HepG2 (cell line): ENCODE results near the gene RASGRF1. TPM values are rescaled to one million over a fixed set of nuclear protein-coding genes. Genes with fewer than 3 reads are reported as not detected.

Experiments
- ATAC-seq: fragments of 200-7000 bp; cut with Tn5 transposase; 3 replicates; pipeline ENCODE4 v1.9.1; 2020; ENCODE audit warnings: mild to moderate bottlenecking, moderate library complexity
- BruUV-seq: library from RNA; stranded (reverse); fragments of 400-500 nt; replicated peaks from 2 replicates; lab custom pipeline; 2021; lab: Mats Ljungman, UMichigan
- CTCF ChIA-PET: fragments of 300-600 bp; formaldehyde crosslinking; extraction: SDS; loops from one replicate; lab custom pipeline; 2021; ENCODE audit warnings: low total read pairs, inconsistent platforms, low intra/inter-chr PET ratio; lab: Yijun Ruan, JAX
- POLR2A ChIA-PET: fragments of 350-600 bp; sonication (Branson Sonifier 250); formaldehyde crosslinking; loops from one replicate; lab custom pipeline; 2020; ENCODE audit warnings: antibody characterized with exemption, inconsistent platforms; lab: Yijun Ruan, JAX
- DNase-seq: peaks from one replicate; pipeline ENCODE4 v3.0.0-alpha.2; 2015; ENCODE audit warnings: low spot score
- FAIRE-seq: peaks from 3 replicates; lab custom pipeline; 2011; peaks lifted over from hg19 to GRCh38; lab: Jason Lieb, UNC
- H2AFZ ChIP-seq: one replicate; pipeline ENCODE4 v1.6.1; 2011; ENCODE audit warnings: low read length, inconsistent platforms
- H3K27ac ChIP-seq: fragments of 300-600 bp; 3 replicates; pipeline ENCODE4 v1.8.0; 2011; ENCODE audit warnings: mixed run types, mild to moderate bottlenecking, mixed read lengths, low read length, inconsistent platforms; ENCODE audit not compliant: insufficient read depth; ENCODE audit errors: extremely low read length
- H3K27me3 ChIP-seq, 2 experiments: fragments of 200-600 bp in 1 of 2; 2 replicates in 1 of 2; 3 replicates in 1 of 2; pipeline versions ENCODE4 v1.6.0 to v1.8.0; 2011; ENCODE audit warnings: low read length in 2 of 2, mild to moderate bottlenecking in 2 of 2, moderate library complexity in 2 of 2, inconsistent platforms in 1 of 2; ENCODE audit not compliant: insufficient read depth in 2 of 2, control insufficient read depth in 1 of 2
- H3K36me3 ChIP-seq, 2 experiments: fragments of 200-600 bp in 1 of 2; replicated peaks in 1 of 2; 2 replicates in 1 of 2; 3 replicates in 1 of 2; pipeline versions ENCODE4 v1.5.1 to v1.8.0; 2011; ENCODE audit warnings: low read length in 2 of 2, inconsistent platforms in 1 of 2; ENCODE audit not compliant: insufficient read depth in 2 of 2, control insufficient read depth in 1 of 2
- H3K4me1 ChIP-seq: 2 replicates; pipeline ENCODE4 v1.5.1; 2012; ENCODE audit warnings: low read length, inconsistent platforms; ENCODE audit not compliant: insufficient read depth
- H3K4me2 ChIP-seq: 2 replicates; pipeline ENCODE4 v1.6.0; 2011; ENCODE audit warnings: low read depth, low read length, inconsistent platforms
- H3K4me3 ChIP-seq, 3 experiments: fragments of 200-600 bp in 1 of 3; sonication (generic), shearing (Covaris generic) in 1 of 3; replicated peaks in 1 of 3; 2 replicates each; pipeline ENCODE4 v1.5.1; 2011 to 2016; ENCODE audit warnings: low read length in 3 of 3, inconsistent platforms in 2 of 3, low read depth in 2 of 3, mild to moderate bottlenecking in 2 of 3, control low read depth in 1 of 3, mixed read lengths in 1 of 3; ENCODE audit not compliant: insufficient read depth in 1 of 3
- H3K79me2 ChIP-seq: one replicate; pipeline ENCODE4 v1.6.1; 2011; ENCODE audit warnings: low read length, inconsistent platforms; ENCODE audit not compliant: insufficient read depth
- H3K9ac ChIP-seq: 2 replicates; pipeline ENCODE4 v1.6.0; 2011; ENCODE audit warnings: mild to moderate bottlenecking, low read depth, low read length, inconsistent platforms; ENCODE audit not compliant: insufficient read depth
- H3K9me3 ChIP-seq: 2 replicates; pipeline ENCODE4 v1.5.1; 2012; ENCODE audit warnings: mild to moderate bottlenecking, low read length
- H4K20me1 ChIP-seq: 2 replicates; pipeline ENCODE4 v1.6.0; 2011; ENCODE audit warnings: inconsistent platforms, mild to moderate bottlenecking, low read length, moderate library complexity; ENCODE audit not compliant: insufficient read depth
- AGO1 ChIP-seq: fragments of 200-400 bp; formaldehyde crosslinking; IDR thresholded peaks from 2 replicates; pipeline ENCODE4 v1.6.1; 2017; ENCODE audit warnings: mild to moderate bottlenecking, low read depth, low read length, moderate library complexity; ENCODE audit not compliant: poor library complexity, severe bottlenecking
- CC2D1A ChIP-seq: sonication (generic); formaldehyde crosslinking; IDR thresholded peaks from 2 replicates; pipeline ENCODE4 v1.8.1; 2023; ENCODE audit warnings: mild to moderate bottlenecking, missing genetic modification reagents
- JUN ChIP-seq: sonication (generic); formaldehyde crosslinking; IDR thresholded peaks from 2 replicates; pipeline ENCODE4 v1.4.0; 2020; ENCODE audit warnings: mild to moderate bottlenecking, missing genetic modification reagents
- MXI1 ChIP-seq: IDR thresholded peaks from 3 replicates; pipeline ENCODE4 v1.6.1; 2012; ENCODE audit warnings: low read depth, low read length, inconsistent platforms, borderline replicate concordance
- POLR2A ChIP-seq, 2 experiments: IDR thresholded peaks; 2 replicates each; pipeline ENCODE4 v1.6.1; 2011; ENCODE audit warnings: low read depth in 2 of 2, low read length in 2 of 2, mild to moderate bottlenecking in 1 of 2, moderate library complexity in 1 of 2; ENCODE audit not compliant: insufficient read depth in 1 of 2
- SPEN ChIP-seq: sonication (generic); formaldehyde crosslinking; IDR thresholded peaks from 2 replicates; pipeline ENCODE4 v1.5.1; 2020; ENCODE audit warnings: low read depth, mild to moderate bottlenecking, missing genetic modification reagents
- TOE1 ChIP-seq: sonication (generic); formaldehyde crosslinking; IDR thresholded peaks from 2 replicates; pipeline ENCODE4 v1.4.0; 2020; ENCODE audit warnings: mild to moderate bottlenecking, missing genetic modification reagents
- ZBTB44 ChIP-seq: sonication (generic); formaldehyde crosslinking; IDR thresholded peaks from 2 replicates; pipeline ENCODE4 v1.4.0; 2020; ENCODE audit warnings: missing genetic modification reagents
- ZHX1 ChIP-seq: sonication (generic); formaldehyde crosslinking; IDR thresholded peaks from 2 replicates; pipeline ENCODE4 v1.8.1; 2022; ENCODE audit warnings: low read depth, mild to moderate bottlenecking, missing genetic modification reagents
- ZNF296 ChIP-seq: sonication (generic); formaldehyde crosslinking; conservative IDR thresholded peaks from 2 replicates; pipeline ENCODE4 v1.5.0; 2020; ENCODE audit warnings: mild to moderate bottlenecking, missing genetic modification reagents
- ZNF687 ChIP-seq: sonication (generic); formaldehyde crosslinking; IDR thresholded peaks from 2 replicates; pipeline ENCODE4 v1.5.1; 2020; ENCODE audit warnings: mild to moderate bottlenecking, missing genetic modification reagents, moderate library complexity
- ZNF737 ChIP-seq: sonication (generic); formaldehyde crosslinking; IDR thresholded peaks from 2 replicates; pipeline ENCODE4 v1.5.0; 2020; ENCODE audit warnings: missing genetic modification reagents, mild to moderate bottlenecking, borderline replicate concordance
- WGBS: methylation state at CpG from one replicate; pipeline ENCODE4 v1.1.6; 2017; ENCODE audit warnings: low lambda C conversion rate; 5-methylcytosine and 5-hydroxymethylcytosine counted together
- in situ Hi-C: cut with HindIII; loops from 2 replicates; pipeline ENCODE4 v1.10.0; 2017; ENCODE audit warnings: low pct_unique_long_range_greater_than_20kb; ENCODE audit not compliant: extremely low pct_ligation_motif_present
- intact Hi-C: fragments of 100-400 bp; cut with micrococcal nuclease; formaldehyde crosslinking; loops from one replicate; pipeline ENCODE4 v1.10.0; 2022; ENCODE audit not compliant: unreplicated experiment
- polyA plus RNA-seq, 8 experiments: library from polyadenylated mRNA; depleted of rRNA in 3 of 8; stranded (reverse) in 7 of 8; unstranded in 1 of 8; fragments of >200 nt; fragmentation: Illumina TruSeq in 4 of 8; extraction: Trizol in 4 of 8; gene quantifications; 2 replicates each; pipeline versions ENCODE4 v1.2.1 to v1.2.3, GENCODE V29; 2011 to 2016; ENCODE audit warnings: low read depth in 4 of 8, missing spikeins in 1 of 8, mixed read lengths in 1 of 8; ENCODE audit not compliant: insufficient read depth in 1 of 8
- total RNA-seq, 5 experiments: library from RNA; depleted of rRNA; stranded (reverse); fragments of >200 nt; fragmentation: Illumina TruSeq; extraction: Trizol; gene quantifications; 2 replicates each; pipeline ENCODE4 v1.2.3, GENCODE V29; 2016; ENCODE audit warnings: low read depth in 1 of 5
- TF ChIP-seq, protein P1 (sequence below): sonication (generic); formaldehyde crosslinking; IDR thresholded peaks from 2 replicates; pipeline ENCODE4 v1.5.1; 2020; ENCODE audit warnings: missing genetic modification reagents, mild to moderate bottlenecking, borderline replicate concordance
- TF ChIP-seq, protein P2 (sequence below): sonication (generic); formaldehyde crosslinking; IDR thresholded peaks from 2 replicates; pipeline ENCODE4 v1.4.0; 2020; ENCODE audit warnings: mild to moderate bottlenecking, missing genetic modification reagents

The RASGRF1 gene
- total and polyA plus RNA-seq, 2 of the 13 experiments (the other 11 are each of a cell fraction or from before 2014, with no cell fraction given) = 0.55 to 3.0 TPM

GRCh38 chr15:79105141-79105540, 14.6 kb upstream of the RASGRF1 start:
- Histone ChIP-seq H3K4me2 (no peak overlapping the region), H3K79me2 (no peaks in the 10 kb centered on the region), H3K9ac (no peak overlapping the region), H3K27ac (no peak overlapping the region), H4K20me1 (no peaks in the 10 kb centered on the region), H2AFZ (no peak overlapping the region), H3K4me1 (no peaks in the 10 kb centered on the region), H3K36me3 (no peaks in the 10 kb centered on the region), H3K27me3 (peaks cover 2 to 30% of the 10 kb centered on the region in 2 experiments; a peak in 2 of 5 replicates), H3K9me3 (no peaks in the 10 kb centered on the region), H3K4me3 (no peak overlapping the region)
- ChIA-PET POLR2A (no interaction called here), CTCF (no interaction called here)
- intact Hi-C loops = no loop called here
- BruUV-seq = no TSS peak
- 40% methylated on average over 1 of the region's 4 CpGs for WGBS
- in situ Hi-C loops = no loop called here
- no peak for ATAC-seq
- no peak for DNase-seq
- FAIRE-seq = no peak
- TF ChIP-seq POLR2A (IDR thresholded peaks at IDR 0.05; ENCODE audit: insufficient read depth in 1 of 2, low read depth in 2 of 2, low read length in 2 of 2) (no peak), ZNF687 (CRISPR knock-in tag) (no peak), AGO1 (no peak), ZBTB44 (no peak), MXI1 (no peak), ZNF737 (CRISPR knock-in tag) (no peak), CC2D1A (CRISPR knock-in tag) (no peak), JUN (no peak), ZNF296 (CRISPR knock-in tag) (no peak), ZHX1 (CRISPR knock-in tag) (no peak), SPEN (no peak), TOE1 (no peak)
- TF ChIP-seq, protein P1, sequence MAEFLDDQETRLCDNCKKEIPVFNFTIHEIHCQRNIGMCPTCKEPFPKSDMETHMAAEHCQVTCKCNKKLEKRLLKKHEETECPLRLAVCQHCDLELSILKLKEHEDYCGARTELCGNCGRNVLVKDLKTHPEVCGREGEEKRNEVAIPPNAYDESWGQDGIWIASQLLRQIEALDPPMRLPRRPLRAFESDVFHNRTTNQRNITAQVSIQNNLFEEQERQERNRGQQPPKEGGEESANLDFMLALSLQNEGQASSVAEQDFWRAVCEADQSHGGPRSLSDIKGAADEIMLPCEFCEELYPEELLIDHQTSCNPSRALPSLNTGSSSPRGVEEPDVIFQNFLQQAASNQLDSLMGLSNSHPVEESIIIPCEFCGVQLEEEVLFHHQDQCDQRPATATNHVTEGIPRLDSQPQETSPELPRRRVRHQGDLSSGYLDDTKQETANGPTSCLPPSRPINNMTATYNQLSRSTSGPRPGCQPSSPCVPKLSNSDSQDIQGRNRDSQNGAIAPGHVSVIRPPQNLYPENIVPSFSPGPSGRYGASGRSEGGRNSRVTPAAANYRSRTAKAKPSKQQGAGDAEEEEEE (CRISPR knock-in tag) = no peak
- TF ChIP-seq, protein P2, sequence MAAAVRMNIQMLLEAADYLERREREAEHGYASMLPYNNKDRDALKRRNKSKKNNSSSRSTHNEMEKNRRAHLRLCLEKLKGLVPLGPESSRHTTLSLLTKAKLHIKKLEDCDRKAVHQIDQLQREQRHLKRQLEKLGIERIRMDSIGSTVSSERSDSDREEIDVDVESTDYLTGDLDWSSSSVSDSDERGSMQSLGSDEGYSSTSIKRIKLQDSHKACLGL (CRISPR knock-in tag) = no peak
